GM20000 (cell line): ENCODE measurements around the gene MPL.
A peak's percentile ranks its signal among the peaks of the same experiment; 100 is the strongest.

ENCODE experiments used
- DNase-seq: peaks from one replicate; pipeline ENCODE4 v3.0.0; 2012; ENCODE audit warnings: low spot score
- CTCF ChIP-seq: IDR thresholded peaks from 2 replicates; pipeline ENCODE4 v1.5.1; 2012; ENCODE audit warnings: mild to moderate bottlenecking, control low read depth; ENCODE audit errors: extremely low read depth, missing control alignments

The MPL gene

DNA sequence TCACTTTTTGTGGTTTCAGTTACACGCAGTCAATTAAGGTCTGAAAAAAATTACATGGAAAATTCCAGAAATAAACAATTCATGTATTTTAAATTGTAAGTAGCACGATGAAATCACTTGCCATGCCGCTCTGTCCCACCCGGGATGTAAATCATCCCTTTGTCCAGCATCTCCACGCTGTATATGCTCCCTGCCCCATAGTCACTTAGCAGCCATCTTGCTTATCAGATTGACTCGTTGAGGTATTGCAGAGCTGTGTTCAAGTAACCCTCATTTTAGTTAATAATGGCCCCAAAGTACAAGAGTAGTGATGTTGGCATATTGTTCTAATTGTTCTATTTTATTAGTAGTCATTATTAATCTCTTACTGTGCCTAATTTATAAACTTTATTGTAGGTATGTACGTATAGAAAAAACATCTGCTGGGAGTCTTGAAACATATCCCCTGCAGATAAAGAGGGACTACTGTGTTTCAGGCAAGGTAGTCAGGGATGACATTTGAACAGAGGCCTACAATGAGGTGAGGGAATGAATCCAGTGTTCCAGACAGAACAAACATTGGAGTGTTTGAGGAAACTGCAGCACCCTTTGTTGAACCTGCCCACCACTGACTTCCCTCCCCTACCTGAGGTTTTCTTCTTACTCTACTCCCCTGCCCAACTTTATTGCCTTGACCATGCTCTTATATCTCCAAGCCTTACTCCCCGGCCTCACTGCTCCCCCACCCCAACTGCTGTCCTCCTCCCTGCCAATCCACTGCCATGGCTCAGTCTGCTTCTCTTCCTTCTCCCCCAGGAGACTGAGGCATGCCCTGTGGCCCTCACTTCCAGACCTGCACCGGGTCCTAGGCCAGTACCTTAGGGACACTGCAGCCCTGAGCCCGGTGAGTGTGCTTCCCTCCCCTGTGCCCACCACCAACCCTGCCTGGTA is 14.1 kb downstream of the MPL start:
- TF ChIP-seq CTCF = no peak
- no peak for DNase-seq

DNA sequence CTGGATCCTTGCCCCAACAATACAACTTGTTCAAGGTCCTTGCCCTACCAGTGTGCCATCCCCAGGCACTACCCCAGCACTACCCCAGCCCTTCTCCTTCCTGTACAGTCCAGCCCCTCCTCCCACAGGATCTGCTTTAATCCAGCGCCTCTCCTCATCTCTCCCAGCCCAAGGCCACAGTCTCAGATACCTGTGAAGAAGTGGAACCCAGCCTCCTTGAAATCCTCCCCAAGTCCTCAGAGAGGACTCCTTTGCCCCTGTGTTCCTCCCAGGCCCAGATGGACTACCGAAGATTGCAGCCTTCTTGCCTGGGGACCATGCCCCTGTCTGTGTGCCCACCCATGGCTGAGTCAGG is 14.7 kb downstream of the MPL start:
- no peak for TF ChIP-seq CTCF
- no peak for DNase-seq

- TF ChIP-seq CTCF = no peak
- no peak for DNase-seq
Measured at GRCh38 chr1:43352881-43353280, 15.3 kb downstream of the MPL start.

GRCh38 chr1:43354471-43354870 is 16.9 kb downstream of the MPL start:
- DNase-seq = no peak
- TF ChIP-seq CTCF = no peak

GRCh38 chr1:43354936-43355335 is 17.3 kb downstream of the MPL start:
- TF ChIP-seq CTCF = no peak
- no peak for DNase-seq

- TF ChIP-seq CTCF = no peak
- no peak for DNase-seq
Measured at GRCh38 chr1:43357251-43357650, 19.6 kb downstream of the MPL start.

DNA sequence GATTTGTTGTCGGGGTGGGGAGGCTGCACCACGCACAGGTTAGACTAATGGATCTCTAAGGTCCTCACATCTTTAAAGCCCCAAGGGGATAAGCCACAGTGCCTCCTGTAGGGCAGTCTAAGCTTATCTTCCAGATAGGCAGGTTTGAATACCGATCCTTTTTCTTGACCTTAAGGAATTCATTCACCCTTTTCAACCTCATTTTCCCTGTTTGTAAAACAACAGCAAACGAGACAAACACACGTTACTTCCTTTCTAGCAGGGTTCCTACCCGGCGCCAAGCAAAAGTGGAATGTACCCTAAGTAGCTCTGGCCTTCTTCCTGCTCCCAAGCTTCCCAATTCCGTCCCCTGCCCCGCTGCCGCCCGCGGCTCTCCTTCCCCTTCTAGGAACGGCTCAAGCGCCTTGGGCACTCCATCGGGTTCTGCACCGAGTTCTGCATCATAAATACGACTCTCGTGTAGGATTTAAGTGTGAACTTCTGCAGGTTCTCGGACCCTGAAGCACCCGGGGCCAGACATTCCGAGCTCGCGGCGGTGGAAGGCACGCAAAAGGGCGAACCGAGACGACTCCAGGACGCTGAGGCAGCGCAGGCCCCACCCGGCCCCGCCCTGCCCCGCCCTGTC is 20.6 kb downstream of the MPL start:
- TF ChIP-seq CTCF = peak; percentile 40
- DNase-seq = peak; percentile 73
